Measurements from ENCODE around the gene HNRNPA3. TPM values are rescaled to one million over a fixed set of nuclear protein-coding genes. Genes with fewer than 3 reads are reported as not detected.
"Not testable (repeated sequence)": the region's sequence is repeated elsewhere in the genome, so short reads cannot be mapped to it uniquely, and the experiment has no call there.

HNRNPA3 gene
- total and polyA plus RNA-seq, 2 experiments from 2014 or later, result 151 to 290 TPM

DNA sequence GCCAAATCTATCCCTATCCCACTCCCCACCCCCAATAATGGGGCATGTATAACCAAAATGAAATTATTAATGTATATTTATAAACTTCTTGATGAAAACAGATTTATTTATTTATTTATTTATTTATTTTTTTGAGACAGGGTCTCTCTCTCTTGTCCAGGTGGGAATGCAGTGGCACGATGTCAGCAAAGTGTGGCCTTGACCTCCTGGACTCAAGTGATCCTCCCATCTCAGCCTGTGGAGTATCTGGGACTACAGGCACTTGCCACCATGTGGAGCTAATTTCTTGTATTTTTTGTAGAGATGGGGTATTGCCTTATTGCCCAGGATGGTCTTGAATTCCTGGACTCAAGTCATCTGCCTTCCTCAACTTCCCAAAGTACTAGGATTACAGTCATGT is 28.0 kb upstream of the HNRNPA3 start (continued):
- TF ChIP-seq ZNF114 (CRISPR knock-in tag; IDR thresholded peaks at IDR 0.05), result no peak
- TF ChIP-seq STAT1 (IDR thresholded peaks at IDR 0.05; ENCODE audit: unreplicated experiment), result no peak
- TF ChIP-seq EZH2 (IDR thresholded peaks at IDR 0.05; ENCODE audit: low read depth, unreplicated experiment), result no peak

DNA sequence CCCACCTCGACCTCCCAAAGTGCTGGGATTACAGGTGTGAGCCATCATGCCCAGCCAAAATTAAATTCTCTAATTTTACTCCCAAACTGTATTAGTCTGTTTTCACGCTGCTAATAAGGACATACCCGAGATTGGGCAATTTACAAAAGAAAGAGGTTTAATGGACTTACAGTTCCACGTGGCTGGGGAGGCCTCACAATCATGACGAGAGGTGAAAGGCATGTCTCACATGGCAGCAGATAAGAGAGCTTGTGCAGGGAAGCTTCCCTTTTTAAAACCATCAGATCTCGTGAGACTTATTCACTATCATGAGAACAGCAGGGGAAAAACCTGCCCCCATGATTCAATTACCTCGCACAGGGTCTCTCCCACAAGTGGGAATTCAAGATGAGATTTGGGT is 26.6 kb upstream of the HNRNPA3 start:
- H3K27ac Mint-ChIP-seq; H3K4me3 Mint-ChIP-seq; H3K36me3 Mint-ChIP-seq (ENCODE audit: low read depth); ATAC-seq; H3K79me2 ChIP-seq (replicated peaks; ENCODE audit: insufficient read depth); DNase-seq (ENCODE audit: low spot score); H3K4me3 ChIP-seq; H3K36me3 ChIP-seq (ENCODE audit: insufficient read depth); H3K27me3 Mint-ChIP-seq (ENCODE audit: insufficient read depth, low read depth, poor library complexity); H3K27ac ChIP-seq (ENCODE audit: low read depth); H3F3A ChIP-seq (replicated peaks; ENCODE audit: low read depth); H3K9me2 ChIP-seq (ENCODE audit: insufficient read depth); H3K9me3 Mint-ChIP-seq; H3K4me2 ChIP-seq; H4K20me1 ChIP-seq (replicated peaks; ENCODE audit: insufficient read depth); H3K4me1 Mint-ChIP-seq; H3K27me3 ChIP-seq (ENCODE audit: insufficient read depth): not testable (repeated sequence)
- Histone ChIP-seq H2AFZ (peak overlapping the region; percentile 89), H3K4me1 (ENCODE audit: insufficient read depth) (0 out of 2 replicates have a peak, but pooled peaks cover 10% of the 10 kb centered on the region)

DNA sequence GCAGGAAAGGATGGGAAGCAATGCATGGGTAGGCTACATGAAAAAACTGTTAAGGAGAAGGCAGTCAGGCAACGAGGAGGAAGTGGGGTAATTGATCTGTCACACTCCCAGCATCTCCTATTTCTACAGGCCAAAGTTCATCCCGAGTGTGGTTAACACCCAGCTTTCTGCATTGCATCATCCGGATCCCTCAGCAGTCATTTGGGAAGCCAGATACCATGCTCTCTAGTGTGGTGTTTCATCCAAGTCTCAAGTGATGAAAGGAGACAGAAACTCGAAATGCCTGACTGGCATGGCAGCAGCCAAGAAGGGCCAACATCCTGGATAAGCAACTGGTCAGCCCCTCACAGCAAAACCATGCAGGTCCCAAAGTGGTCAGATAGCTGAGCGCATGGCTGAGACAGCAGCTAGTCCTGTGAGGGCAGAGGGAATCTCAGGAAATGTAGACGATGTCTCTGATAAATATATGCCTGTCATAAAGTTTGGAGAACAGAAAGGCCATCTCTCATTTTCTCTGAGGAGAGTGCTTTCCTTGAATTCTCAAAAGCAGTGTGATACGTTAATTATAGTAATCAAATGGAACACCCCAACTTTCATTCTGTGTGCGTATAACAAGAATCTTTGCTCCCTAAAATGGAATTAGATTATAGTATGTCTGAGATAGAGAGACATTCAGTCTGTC is 24.8 kb upstream of the HNRNPA3 start:
- DNase-seq (ENCODE audit: low spot score) (no peak), ATAC-seq (no peak; the same call in 2 of the 3 replicates)
- Mint-ChIP-seq H3K27ac (peak overlapping the region; percentile 80; the same call in 1 of the 2 replicates), H3K27me3 (ENCODE audit: insufficient read depth, low read depth, poor library complexity) (no peaks in the 10 kb centered on the region), H3K4me3 (no peak overlapping the region), H3K36me3 (ENCODE audit: low read depth) (0 out of 3 replicates have a peak, but pooled peaks cover 2% of the 10 kb centered on the region), H3K9me3 (no peaks in the 10 kb centered on the region), H3K4me1 (peaks cover 5% of the 10 kb centered on the region)
- Histone ChIP-seq H3F3A (replicated peaks; ENCODE audit: low read depth) (no peaks in the 10 kb centered on the region), H3K27ac (ENCODE audit: low read depth) (no peak overlapping the region), H3K9me2 (ENCODE audit: insufficient read depth) (no peaks in the 10 kb centered on the region), H3K79me2 (replicated peaks; ENCODE audit: insufficient read depth) (no peaks in the 10 kb centered on the region), H3K4me2 (no peak overlapping the region), H4K20me1 (replicated peaks; ENCODE audit: insufficient read depth) (no peaks in the 10 kb centered on the region), H3K36me3 (ENCODE audit: insufficient read depth) (no peaks in the 10 kb centered on the region), H3K27me3 (ENCODE audit: insufficient read depth) (no peaks in the 10 kb centered on the region), H2AFZ (peak overlapping the region; percentile 84), H3K4me3 (no peak overlapping the region), H3K4me1 (ENCODE audit: insufficient read depth) (0 out of 2 replicates have a peak, but pooled peaks cover 10% of the 10 kb centered on the region)
- TF ChIP-seq JUNB (IDR thresholded peaks at IDR 0.05; ENCODE audit: unreplicated experiment), result no peak
- no peak for TF ChIP-seq NANOG (IDR thresholded peaks at IDR 0.05; ENCODE audit: borderline replicate concordance)
- TF ChIP-seq POLR2AphosphoS5 (IDR thresholded peaks at IDR 0.05; ENCODE audit: low read depth), result no peak
- TF ChIP-seq EZH2 (IDR thresholded peaks at IDR 0.05; ENCODE audit: low read depth, unreplicated experiment), result no peak
- TF ChIP-seq, protein P1, sequence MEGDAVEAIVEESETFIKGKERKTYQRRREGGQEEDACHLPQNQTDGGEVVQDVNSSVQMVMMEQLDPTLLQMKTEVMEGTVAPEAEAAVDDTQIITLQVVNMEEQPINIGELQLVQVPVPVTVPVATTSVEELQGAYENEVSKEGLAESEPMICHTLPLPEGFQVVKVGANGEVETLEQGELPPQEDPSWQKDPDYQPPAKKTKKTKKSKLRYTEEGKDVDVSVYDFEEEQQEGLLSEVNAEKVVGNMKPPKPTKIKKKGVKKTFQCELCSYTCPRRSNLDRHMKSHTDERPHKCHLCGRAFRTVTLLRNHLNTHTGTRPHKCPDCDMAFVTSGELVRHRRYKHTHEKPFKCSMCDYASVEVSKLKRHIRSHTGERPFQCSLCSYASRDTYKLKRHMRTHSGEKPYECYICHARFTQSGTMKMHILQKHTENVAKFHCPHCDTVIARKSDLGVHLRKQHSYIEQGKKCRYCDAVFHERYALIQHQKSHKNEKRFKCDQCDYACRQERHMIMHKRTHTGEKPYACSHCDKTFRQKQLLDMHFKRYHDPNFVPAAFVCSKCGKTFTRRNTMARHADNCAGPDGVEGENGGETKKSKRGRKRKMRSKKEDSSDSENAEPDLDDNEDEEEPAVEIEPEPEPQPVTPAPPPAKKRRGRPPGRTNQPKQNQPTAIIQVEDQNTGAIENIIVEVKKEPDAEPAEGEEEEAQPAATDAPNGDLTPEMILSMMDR (conservative IDR thresholded peaks at IDR 0.05; ENCODE audit: low read depth in 2 of 2), result no peak
- no peak for TF ChIP-seq ZNF462 (CRISPR knock-in tag; IDR thresholded peaks at IDR 0.05)
- TF ChIP-seq ETS1 (IDR thresholded peaks at IDR 0.05), result no peak
- no peak for TF ChIP-seq EZH2phosphoT487 (IDR thresholded peaks at IDR 0.05; ENCODE audit: unreplicated experiment)
- no peak for TF ChIP-seq ZNF114 (CRISPR knock-in tag; IDR thresholded peaks at IDR 0.05)
